ENCODE data around the gene E4F1.
"Not testable (repeated sequence)": the region's sequence is repeated elsewhere in the genome, so short reads cannot be mapped to it uniquely, and the experiment has no call there.

The E4F1 gene

DNA sequence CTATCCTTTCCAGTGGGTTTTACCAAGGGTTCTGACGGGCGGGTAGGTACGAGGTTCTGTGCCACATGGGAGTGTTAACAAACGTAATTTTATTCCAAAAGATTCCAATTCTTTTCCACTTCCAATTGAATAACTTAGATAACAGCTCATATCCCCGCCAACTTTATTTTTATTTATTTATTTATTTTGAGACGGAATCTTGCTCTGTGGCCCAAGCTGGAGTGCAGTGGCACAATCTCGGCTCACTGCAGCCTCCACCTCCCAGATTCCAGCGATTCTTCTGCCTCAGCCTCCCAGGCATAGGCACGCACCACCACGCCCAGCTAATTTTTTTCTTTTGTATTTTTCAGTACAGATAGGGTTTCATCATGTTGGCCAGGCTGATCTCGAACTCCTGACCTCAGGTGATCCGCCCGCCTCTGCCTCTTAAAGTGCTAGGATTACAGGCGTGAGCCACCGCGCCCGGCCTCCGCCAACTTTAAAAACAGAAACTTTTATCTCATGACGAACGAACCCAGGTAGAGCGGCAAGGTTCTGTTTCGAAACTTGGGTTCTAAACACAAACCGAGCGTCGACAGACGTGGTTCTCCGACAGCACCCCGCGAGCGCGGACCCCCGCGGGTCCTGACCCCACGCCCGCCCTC, 27.4 kb downstream of the E4F1 start:
- no peak for DNase-seq

DNA sequence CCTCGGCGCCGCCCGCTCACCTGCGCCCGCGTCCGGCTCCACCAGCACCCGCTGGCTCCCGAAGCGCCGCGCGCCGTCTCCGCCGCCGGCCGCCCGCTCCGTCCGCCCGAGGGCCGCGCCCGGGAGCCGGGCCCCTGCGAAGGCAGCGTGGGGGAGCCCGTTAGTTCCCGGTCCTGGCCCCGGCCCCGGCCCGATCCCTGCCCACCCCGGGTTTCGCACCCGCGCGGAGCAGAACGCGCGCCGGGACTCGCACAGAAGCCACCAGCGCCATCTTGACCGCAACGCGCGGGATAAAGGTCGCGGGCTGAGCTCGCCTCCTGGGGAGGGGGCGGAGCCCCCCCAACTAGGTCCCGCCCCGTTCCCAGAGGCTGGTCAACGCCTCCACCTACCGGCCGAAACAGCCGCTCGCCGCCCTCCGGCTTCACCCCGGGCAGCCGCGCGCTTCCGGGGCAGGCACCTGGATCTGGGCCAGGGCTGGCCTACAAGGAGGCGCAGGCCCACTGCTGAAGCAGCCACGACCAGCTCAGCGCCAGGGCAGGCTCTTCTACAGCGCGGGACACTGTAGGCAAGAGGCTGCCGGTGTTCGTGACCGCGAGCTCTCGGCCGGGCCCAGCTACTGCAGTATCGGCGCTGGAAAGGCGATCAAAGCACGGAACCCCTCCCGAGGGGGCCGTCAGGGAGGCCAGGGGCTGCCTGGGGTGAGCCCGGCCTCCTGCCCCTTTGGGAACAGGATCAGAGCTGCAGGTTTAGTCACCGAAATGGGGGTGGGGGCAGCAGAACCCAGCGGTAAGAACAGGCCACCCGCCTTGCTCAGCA, 28.1 kb downstream of the E4F1 start, which contains the start of gene ECI1:
Gene ECI1 (minus strand): TSS at position 292 of the 816 bp plus-strand sequence. CDS start 21 bp downstream, at position 271.
- peak; percentile 53 for DNase-seq

DNA sequence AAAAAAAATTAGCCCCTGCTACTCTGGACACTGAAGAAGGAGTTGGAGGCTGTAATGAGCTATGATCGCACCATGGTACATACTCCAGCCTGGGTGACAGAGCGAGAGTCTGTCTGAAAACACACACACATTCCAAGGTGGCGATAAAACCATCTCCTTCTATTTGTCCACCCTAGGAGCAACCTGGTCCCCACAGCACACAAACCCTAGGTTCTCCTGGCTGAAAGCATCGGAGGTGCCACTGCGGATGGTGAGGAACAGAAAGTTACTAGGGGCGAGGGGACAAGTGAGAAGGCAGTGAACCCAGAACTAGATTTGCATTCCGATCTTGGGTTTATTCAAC, 29.4 kb downstream of the E4F1 start:
- no peak for DNase-seq

DNA sequence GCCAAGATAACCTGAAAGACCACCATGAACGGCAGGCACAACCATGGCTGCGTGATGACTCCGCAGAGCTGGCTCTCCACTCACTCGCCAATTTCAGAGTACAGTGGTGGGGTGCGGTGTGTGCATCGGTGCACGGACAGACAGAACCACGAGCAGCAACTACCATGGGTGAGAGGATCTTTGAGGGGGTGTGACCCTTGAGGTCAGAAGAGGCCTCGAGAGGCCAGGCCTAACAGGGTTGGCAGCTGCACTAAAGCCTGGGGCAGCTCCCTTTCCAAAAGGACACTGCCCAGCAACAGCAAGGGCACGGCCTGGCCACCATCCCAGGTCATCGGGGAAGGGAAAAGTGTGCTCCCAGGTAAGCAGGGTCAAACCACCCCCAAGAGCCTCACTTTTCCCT, 29.9 kb downstream of the E4F1 start:
- DNase-seq: no peak

DNA sequence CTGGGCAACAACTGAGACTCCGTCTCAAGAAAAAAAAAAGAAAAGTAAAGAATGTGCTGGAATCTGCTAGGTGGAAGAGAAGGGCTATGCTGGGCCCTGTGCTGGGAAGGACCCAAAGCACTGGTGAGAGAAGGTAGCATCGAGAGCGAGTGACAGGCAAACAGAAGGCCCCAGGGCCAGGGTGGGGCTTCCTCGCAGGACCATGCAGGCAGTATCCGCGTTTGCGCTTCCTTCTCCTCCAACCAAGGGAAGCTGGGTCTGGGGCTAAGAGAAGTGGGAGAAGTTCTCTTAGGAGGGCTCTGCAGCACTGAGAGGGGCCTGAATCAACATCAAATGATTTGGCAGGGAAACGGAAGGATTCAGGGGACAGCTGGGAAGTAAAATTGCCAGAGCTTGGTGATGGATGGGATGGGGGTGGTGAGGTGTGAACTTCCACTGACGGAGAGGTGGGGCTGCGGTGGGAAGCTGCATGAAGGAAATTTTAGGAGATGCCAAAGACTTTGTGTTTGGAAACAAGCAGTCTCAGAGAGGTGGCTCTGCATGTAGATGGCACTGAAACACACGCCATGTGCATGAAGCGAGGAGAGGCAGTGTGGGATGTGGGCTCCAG, 33.2 kb downstream of the E4F1 start:
- no peak for DNase-seq

DNA sequence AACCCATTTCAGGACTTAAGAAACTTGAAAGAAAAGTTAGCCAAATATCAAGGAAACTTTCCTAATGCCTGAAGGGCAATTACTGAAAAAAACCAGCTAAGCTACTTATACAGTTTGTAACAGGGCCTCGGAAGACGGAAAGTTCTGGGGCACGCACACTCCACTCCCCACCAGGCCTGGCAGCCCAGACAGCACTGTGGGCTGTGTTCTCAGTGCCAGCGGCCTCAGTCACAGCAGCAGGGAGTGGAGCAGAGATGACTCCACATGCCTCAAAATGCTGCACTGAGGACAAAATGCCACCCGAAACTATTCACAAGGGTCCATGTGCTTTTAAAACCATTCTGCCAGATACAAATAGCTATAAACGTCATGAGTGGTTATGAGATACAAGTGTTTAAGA, 34.3 kb downstream of the E4F1 start:
- DNase-seq: no peak

DNA sequence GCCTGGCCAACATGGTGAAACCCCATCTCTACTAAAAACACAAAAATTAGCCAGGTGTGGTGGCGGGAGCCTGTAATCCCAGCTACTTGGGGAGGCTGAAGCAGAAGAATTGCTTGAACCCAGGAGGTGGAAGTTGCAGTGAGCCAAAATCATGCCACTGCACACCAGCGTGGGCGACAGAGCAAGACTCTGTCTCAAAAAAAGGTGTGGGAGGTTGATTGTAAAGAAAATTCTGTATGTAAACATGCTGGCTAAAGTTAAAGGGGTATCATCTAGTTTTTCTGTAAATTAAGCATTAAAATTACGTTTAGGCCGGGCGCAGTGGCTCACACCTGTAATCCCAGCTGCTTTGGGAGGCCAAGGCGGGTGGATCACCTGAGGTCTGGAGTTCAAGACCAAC, 35.1 kb downstream of the E4F1 start:
- not testable (repeated sequence) for DNase-seq

DNA sequence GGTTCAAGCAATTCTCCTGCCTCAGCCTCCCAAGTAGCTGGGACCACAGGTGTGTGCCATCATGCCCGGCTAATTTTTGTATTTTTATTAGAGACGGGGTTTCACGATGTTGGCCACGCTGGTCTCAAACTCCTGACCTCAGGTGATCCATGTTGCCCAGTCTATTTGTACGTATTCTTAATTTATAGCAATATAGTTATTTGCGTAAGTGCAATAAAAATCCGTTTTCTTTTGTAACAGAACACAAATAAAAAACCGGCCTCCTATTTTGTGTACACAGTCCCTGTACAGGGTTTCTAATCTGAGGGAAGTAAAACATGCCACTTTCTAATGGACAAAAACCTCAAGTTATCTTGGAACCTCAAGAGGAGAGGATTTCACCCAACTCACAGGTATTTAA, 36.9 kb downstream of the E4F1 start:
- DNase-seq: no peak

DNA sequence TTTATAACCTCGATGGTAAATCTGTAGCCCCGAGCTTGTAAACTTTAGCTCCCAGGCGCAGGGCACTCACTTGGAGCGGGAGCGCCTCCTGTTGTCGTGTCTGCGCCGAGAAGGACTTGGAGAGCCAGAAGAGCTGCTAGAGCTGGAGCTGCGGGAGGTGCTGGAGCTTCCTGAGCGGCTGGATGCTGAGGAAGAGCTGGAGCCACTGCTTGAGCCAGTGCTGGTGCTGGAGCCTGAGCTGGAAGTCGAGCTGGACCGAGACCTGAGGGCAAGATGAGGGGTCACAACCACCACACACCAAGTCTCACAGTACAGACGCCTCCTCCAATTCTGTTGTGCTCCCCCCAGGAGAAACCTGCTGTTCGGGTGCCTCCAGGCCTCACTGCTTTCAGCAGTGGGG, 39.6 kb downstream of the E4F1 start:
- DNase-seq: not testable (repeated sequence)

DNA sequence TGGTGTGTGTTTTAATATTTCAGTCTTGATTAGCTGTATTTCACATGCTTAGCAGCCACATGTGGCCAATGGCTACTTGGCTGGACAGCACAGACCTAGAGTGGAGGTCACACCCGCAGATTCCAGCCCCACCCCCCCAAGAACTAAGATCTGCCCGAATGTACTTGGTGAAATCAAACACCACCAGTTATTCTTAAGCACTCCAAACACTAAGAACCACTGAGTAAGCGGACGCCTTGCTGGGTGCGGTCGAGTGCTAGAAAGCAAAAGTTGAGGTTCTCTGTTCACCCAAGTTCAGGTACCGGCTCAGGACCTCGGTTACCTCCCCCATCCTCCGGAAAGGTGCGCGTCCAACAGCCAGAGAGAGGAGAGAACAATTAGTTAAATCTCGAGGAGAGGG, 43.5 kb downstream of the E4F1 start:
- not testable (repeated sequence) for DNase-seq

DNA sequence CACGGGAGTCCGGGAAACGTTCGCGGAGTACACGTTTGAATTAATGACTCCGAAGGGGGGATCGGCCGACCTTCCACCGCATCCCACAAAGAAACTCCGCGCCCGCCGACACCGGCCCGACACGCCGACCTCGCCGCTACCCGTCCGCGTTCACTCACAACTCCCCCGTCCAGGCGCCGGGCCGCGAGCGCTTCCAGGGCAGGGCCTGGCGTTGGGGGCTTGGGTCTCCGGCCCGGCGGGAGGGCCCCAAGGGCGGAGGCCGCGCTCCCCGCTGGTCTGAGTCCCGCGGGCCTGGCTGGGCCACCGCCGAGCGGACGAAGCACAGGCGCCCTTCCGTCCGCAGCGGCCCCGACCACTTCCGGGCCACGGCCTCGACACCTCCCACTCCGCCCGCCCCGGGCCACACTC, 44.1 kb downstream of the E4F1 start:
- DNase-seq: not testable (repeated sequence)

DNA sequence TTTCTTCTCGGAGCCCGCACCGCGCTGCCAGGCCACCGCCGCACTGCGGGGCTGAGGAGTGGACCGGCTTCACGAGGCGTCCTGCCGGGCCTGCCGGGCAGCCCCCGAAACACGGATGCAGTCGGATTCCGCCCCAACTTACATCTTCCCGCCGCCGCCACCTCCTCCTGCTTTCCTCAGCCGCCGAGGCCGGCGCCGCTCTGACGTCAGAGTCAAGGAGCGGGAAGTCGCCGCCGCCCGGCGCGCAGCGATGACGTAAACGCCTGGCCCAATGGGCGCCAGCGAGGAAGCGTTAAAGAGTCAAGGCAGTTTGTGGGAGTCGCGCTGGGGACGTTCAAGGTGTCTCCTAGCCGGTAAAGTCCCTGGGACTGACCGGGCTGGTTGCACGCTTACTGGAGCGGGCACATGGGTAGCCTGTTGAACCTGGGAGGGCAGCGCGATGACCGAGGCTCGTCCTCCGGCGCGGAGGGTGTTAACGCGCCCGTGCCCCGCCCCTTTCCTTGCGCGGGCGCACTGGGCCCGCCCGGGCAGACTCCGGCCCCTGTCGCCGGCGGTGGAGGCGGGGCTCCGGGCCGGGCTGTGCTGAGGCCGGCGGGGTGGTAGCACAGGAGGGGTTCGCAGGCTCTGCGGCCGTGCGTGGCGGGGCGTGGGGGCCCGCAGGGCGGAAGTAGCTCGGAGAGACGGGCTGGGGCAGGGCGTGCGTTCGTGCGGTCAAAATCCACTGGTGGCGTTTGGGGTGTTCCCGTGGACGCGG, 44.7 kb downstream of the E4F1 start, which contains the start of gene RNPS1:
Gene RNPS1 (minus strand): TSS at position 214 of the 754 bp plus-strand sequence. CDS start 3,483 bp downstream, outside the sequence.
- DNase-seq: peak; percentile 55

DNA sequence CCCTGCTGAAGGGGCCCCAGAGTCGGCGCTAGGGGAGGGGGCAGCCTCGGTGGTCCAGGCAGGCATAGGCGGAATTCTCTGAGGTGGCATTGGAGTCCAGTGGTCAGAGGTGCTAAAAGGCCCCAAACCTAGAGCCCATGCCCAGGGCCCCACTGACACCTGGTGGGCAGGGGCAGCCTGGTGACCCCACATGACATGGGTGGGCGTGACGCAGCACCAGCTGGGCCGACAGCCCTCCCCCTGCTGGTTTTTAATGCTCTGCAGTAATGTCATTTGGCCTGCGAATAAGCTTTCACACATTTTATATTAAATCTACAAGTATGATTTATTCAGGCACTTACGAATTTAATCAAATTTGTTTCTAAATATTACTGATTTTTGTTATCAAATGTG, 46.7 kb downstream of the E4F1 start:
- no peak for DNase-seq

DNA sequence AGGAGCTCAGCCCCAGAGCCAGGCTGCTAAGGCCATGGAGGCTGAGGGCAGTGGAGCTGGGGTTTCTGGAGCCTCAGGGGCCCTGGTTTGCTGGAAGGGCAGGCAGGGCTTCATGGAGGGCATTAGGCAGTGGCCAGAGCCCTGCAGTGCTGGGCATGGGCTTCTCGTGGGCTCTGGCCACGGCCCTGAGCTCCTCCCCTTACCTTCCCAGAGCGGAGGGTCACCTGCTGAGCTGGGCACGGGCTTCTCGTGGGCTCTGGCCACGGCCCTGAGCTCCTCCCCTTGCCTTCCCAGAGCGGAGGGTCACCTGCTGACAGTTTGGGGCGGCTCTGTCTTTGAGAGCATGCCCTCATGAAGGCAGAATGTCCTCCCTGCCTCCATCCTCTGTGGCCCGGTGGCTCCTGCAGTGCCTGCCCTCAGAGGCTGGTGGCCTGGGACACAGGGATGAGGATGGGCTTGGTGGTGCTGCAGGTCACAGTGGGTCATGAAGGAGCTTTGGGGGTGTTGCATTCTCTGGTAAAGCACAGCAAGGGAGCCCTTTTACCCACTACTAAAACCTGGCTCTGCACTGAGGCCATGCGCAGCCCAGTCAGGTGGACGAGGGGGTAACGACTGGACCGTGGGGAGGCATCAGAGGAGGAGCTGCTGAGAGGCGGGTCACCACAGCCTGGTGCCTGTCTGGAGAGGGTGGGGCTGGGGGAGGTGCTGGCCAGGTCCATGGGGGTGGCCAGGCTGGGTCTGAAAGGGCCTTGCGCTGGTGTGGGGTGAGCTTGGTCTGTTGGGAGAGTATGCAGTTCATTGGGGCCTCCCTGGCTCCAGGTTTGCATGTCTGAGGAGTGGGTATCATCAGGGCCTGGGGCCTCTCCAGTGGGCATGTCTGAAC, 47.4 kb downstream of the E4F1 start:
- no peak for DNase-seq

DNA sequence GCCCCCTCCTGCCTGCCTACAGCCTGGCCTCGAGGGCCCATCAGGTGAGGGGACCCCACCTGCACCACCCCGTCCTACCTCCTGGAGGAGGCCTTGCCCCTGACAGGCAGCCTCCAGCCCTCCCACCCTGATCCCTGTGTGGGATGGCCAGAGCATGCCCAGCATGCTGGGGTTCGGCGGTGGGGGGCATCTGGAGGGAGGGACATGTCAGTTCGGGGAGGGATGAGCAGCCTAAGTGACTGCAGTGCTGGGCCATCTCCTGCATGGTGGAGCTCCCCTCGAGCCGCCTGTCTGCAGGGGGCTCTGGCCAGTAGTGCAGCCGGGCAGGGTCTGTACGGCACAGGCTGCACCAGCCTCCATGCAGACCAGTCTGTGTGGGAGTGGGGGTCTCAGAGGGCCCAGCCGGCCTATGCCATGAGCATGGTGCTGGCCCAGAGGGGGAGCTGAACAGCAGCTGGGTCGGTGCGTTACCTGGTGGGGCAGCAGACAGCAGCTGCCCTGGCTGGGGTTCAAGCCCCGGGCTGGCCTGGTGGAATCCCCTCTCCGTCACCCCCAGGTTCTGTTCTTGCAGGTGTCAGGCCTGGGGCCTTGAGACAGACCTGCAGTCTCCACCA, 48.6 kb downstream of the E4F1 start:
- DNase-seq: no peak

DNA sequence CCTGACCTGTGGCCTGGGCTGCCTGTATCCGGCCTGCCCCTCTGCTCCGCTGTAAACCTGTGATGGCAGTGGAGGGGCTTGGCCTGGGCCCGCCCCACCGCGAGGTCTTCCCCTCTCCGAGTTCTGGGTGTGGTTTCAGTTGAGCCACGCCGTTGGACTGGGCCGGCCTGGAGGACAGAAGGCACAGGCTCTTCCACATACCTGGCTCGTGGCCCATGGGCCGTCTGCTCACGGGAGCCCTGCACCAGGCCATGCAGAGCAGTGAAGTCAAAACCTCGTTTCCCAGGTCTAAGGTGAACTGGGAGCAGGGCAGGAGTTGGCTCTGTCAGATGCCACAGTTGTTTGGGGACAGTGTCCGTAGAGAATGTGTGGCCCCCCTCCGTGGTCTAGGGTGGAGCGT, 50.1 kb downstream of the E4F1 start:
- DNase-seq: no peak

DNA sequence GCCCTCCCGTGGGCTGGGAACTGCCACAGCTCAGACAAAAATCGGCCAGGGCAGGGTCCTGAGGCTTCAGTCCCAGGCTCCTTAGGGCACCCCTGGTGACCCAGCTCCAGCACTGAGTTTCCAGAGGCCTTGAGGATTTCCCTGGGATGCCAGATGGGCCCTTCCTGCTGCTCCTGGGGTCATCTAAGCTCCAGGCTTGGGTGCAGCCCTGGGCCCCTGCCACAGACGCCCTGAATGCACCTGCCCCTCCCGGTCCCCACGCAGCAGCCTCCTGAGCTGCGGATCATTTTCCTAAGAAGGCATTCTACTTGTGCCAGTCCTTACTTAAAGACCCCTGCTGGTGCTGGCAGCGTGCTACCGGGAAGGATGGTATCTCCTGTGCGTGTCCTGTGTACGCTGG, 50.5 kb downstream of the E4F1 start:
- DNase-seq: no peak

DNA sequence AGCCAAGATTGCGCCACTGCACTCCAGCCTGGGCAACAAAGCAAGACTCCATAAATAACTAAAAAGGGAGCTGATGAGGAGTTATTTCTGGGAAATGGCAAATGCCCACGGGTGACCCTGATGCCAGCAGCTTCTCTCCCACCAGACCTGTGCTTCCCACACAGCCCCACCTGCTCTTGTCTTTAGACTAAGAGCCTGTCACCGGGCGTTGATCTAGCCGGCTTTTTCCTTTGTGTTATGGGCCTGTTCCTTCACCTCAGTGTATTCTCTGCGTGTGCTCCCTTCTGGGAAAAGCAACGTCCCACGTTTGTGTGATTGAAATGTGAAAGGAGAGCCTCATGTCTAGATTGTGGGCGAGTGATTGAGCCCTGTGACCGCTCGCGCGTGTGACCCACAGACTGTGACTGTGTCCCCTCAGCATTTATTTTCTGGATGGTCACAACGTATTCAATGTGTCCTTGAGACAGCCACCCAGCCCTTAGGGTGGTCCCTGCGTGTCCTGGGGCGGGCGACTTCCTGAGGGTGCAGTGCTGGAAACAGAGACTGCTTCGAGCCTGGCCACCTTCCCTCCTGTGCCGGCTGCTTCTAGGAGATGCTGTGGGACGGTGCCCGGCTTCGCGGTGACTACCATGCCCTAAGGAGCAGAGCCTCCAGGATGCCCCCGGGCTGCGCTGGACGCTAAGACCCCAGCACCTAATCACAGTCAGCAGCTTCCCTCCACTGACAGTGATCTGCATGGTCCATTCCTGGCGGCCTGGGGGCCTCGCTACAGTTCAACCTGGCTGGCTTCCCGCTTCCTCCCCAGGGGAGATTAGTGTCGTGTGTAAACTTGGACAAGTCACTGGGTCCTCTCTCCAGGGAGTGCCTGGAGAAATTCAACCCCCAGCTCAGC, 52.3 kb downstream of the E4F1 start:
- no peak for DNase-seq

DNA sequence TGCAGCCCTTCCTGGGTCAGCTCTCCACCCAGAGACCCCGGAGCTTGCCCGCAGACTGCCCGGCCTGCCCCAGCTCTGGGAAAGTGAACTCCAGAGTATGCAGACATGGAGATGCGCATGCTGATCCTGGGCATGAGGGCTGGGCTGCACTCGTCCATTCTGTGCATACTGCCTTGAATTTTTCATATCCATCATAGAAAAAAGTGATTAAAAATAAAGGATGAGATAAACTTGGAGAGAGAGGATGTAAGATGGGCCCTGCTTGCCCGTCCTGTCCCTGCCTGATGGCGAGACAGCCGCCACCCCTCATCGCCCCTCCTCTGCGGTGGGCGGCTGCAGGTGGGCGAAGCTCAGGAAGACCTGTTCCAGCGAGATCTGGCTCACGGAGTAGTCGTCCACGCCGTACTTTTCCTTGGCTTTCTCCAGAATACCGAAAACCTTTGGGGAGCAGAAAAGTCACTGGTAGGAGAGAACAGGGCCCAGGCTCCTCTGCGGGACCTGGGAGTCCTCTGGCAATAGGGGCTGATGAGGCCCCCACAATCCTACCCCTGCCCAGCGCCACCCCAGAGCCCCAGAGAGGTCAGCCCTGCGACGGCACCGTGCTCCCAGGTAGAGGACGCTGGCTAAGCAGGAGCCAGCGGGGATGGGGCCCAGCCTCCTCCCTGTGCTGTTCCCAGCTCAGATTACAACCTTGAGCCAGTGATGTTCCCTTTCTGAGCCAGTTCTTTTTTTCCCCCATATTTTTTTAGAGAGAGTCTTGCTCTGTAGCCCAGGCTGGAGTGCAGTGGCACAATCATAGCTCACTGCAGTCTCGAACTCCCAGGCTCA, 53.2 kb downstream of the E4F1 start:
- no peak for DNase-seq

All from NCI-H1436 treated with DMSO at 0.1 percent for 48 hours (cell line).